ENCODE data around the gene PHC1. TPM values are rescaled to one million over a fixed set of nuclear protein-coding genes. Genes with fewer than 3 reads are reported as not detected.

PHC1 gene
- polyA plus RNA-seq, 1 donor: 39.2 TPM

GRCh38 chr12:8950221-8950527 lies 35.9 kb downstream of the PHC1 start:
- DNase-seq: no peak

DNA sequence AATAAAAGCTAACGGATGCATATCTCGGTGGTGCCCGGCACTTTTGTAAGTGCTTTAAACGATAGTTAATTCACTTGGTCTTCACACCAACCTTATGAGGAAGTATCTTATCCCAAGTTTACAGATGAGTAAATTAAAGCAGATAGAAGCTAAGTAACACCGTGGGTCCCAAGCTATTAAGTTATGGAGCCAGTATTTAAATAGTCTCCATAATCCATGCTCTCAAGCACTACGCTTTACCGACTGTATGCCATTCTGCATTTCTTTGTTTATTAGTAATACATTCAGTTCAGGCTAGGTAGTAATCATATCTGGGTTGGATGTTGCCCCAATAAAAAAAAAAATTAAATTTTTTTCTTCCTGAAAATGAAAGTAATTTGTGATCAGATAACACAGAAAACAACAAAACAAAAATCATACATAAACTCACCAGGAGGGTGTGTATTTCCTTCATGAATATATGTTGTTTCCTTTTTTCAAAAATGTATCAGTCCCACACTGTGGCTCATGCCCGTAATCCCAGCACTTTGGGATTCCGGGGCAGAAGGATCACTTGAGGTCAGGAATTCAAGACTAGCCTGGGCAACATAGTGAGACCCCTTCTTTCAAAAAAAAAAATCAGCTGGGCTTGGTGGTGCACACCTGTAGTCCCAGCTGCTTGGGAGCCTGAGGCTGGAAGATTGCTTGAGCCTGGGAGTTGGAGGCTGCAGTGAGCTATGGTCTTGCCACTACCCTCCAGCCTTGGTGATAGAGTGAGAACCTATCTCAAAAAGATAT lies 36.6 kb downstream of the PHC1 start:
- DNase-seq: no peak

DNA sequence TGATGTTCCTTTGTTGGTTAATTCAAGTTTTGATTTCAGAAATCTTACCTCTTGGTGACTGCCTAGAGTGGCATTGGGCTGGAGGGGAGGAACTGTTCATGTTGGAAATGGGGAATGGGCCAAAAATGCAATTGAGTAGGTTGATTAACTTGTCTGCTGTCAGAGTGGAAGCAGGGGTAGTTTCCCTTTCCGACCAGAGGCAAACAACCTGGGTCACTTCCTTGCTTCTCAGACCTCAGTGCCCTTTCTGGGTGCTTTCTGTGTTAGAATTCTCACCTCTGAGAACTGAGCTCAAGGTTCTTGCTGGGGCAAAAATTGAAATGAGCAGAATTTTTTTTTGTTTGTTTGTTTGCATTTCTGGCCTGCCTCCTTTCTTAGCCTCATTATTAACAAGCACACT lies 37.4 kb downstream of the PHC1 start:
- no peak for DNase-seq

DNA sequence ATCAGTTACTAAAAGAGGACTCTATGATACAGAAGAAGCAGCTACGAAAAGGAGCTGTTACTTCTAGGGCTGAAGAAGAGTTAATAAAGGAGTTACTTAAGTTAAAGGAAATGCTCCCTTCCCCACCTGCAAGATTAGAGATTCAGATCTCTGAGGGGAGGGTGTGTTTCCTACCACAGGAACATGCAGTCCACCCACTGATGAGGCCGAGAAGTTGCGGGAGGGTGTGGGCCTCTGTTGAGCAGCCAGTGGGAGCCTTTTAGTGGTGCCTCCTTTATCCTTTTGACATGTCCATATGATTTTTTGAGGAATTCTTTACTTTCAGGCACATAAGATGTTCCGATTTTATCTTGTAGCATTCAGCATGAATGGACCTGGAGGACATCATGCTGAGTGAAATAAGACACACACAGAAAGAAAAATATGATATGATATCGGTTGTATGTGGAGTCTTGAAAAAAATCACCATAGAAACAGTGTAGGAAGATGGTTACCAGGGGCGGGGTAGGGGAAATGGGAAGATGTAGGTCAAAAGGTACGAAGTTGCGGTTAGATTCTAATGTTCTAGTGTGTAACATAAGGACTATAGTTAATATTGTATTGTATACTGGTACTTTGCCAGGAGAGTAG lies 39.6 kb downstream of the PHC1 start:
- no peak for DNase-seq

DNA sequence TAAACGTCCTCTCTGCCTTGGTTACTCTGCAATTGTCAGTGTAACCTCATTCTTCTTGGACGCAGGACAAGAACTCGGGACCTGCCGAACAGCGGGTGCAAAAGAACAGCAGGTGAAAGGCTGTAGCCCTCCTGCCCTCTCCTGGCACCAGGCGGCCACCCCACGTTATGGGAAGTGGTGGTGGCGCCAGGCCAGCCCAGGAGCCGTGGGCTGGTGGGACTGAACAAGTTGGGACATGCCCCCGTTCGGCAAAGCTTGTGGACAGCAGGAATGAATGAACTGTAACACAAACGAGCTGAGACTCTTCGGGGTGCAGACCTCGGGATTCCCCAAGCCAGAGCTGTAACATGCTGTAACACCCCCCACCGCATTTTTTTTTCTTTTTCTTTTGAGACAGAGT lies 41.8 kb downstream of the PHC1 start:
- no peak for DNase-seq

DNA sequence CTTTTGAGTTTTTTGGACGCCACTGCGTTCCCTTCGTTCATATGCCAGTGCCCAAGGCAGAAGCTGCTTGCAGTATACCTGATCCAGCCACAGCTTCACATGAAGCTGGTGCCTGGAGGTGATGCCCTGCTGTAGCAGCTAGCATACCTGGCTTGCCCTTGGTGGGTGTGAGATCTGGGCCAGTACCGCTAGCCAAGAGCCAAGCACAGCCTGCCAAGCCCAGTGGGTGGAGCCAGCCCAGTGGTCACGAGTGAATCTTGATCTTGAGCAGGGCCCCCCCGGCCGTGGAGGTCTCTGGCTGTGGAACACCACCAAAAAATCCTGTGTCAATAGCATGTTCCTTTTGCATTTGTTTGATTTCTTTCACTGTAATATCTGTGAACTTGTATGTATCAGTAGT lies 42.5 kb downstream of the PHC1 start:
- no peak for DNase-seq

DNA sequence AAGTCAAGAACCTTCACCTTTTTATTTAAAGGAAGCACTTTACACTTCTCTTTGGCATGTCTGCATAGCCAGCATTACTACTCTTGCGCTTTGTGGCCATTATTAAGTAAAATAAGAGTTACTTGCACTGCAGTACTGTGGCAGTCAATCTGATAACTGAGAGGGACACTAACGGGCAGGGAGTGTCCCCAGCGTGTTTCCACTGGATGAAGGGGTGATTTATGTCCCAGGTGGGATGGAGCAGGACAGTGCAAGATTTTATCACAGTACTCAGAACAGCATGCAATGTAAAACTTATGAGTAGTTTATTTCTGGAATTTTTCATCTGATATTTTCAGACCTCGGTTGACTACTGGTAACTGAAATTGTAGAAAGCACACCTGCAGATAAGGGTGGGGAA lies 43.3 kb downstream of the PHC1 start:
- no peak for DNase-seq

GRCh38 chr12:8958066-8958465 lies 43.8 kb downstream of the PHC1 start:
- no peak for DNase-seq

DNA sequence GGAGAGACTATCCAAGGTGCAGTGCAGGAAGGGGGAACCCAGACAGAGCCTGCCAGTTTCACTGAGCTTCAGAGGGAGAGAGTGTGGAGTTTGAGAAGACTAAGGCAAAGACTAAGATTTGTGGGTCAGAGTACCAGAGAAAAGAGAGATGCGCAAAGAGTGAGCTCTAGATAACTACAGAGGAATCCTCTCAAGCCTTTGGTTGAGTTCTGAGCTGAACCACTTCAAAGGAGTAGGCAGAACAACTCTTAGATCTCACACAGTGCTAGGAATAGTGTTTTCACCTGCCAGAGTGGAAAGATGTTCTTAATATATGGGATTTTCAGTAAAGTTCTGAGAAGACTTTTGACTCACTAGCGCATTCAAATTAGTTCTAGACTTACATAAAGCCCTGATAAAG lies 45.9 kb downstream of the PHC1 start:
- no peak for DNase-seq

GRCh38 chr12:8968761-8969160 lies 54.5 kb downstream of the PHC1 start:
- no peak for DNase-seq

DNA sequence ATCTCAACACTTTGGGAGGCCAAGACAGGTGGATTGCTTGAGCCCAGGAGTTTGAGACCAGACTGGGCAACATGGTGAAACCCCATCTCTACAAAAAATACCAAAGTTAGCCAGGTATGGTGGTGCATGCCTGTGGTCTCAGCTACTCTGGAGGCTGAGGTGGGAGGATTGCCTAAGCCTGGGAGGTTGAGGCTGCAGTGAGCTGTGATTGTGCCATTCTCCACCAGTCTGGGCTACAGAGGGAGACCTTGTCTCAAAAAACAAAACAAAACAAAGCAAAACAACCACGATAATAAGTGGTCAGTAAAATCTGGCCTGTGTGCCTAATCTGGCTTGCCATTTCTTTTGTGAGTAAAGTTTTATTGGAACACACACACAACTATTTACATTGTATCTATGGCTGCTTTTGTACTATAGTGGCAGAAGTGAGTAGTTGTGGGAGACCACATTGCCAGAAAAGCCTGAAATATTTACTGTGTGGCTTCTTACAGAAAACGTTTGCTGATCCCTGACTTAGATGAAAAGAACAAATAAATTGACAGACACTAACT lies 55.6 kb downstream of the PHC1 start:
- DNase-seq: no peak

- DNase-seq: no peak
Observed at GRCh38 chr12:8970432-8970831, 56.1 kb downstream of the PHC1 start.

DNA sequence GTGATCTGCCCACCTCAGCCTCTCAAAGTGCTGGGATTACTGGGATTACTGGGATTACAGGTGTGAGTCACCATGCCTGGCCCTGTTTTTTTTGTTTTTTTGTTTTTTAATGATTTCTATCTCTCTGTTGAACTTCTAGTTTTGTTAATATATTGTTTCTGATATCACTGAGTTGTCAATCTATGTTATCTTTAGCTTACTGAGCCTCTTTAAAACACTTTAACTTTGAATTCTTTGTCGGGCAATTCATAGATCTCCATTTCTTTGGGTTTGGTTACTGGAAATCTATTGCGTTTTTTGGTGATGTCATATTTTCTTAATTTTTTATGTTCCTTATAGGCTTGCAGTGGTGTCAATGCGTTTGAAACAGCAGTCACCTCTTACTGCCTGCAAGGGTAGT lies 65.8 kb downstream of the PHC1 start:
- DNase-seq: no peak

- DNase-seq: no peak
Observed at GRCh38 chr12:8985213-8985754, 71.0 kb downstream of the PHC1 start.

GRCh38 chr12:8987163-8987562 lies 72.9 kb downstream of the PHC1 start:
- DNase-seq: no peak

DNA sequence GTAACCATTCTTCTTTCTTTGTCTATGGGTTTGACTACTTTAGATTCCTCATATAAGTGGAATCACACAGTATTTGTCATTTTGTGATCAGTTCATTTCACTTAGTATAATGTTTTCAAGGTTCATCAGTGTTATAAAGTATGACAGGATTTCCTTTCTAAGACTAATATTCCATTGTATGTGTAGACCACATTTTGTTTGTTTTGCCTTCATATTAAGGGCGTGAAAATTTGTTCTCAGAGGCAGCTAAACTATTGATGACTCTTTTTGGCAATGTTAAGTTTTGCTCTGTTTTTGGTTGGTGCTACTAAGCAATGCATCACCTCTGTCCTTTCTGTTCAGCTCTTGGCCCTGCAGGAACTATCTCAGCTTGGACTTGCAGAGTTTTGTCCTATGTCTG lies 73.4 kb downstream of the PHC1 start:
- no peak for DNase-seq

DNA sequence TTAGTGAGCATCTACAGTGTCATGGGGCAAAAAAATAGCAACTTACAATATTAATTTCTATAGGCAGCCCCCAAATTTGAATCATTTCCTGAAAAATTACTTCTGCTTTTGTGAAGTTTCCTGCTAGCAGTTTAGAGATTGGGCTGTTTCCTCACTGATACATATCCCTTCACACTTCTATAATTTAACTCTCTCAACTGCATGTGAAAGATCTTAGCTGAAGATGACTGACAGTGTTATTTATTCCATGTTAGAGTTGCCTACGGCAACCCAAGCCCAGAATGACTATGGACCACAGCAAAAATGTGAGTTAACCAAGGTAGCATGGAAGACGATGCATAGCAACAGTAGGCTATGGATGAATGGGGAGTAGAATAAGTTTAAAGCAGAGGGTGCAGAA lies 75.1 kb downstream of the PHC1 start, which contains the start of gene KLRG1:
KLRG1 (plus strand) TSS at position 134 of the 400 bp plus-strand sequence; CDS start at position 224, 90 bp downstream.
- no peak for DNase-seq

Other genes starting within 250 kb of the PHC1 start
- 78.9 TPM for gene RIMKLB, start 216.5 kb upstream of the PHC1 start, polyA plus RNA-seq (ENCODE audit: insufficient read length)
- 0.21 TPM for gene A2ML1, start 91.9 kb upstream of the PHC1 start, polyA plus RNA-seq (ENCODE audit: insufficient read length)
- 111 TPM for gene M6PR, start 35.1 kb downstream of the PHC1 start, polyA plus RNA-seq (ENCODE audit: insufficient read length)
- gene KLRG1, start 75.0 kb downstream of the PHC1 start, polyA plus RNA-seq (ENCODE audit: insufficient read length): 4.1 TPM
- gene A2M, start 201.4 kb downstream of the PHC1 start, polyA plus RNA-seq (ENCODE audit: insufficient read length): 362 TPM

All from hindlimb muscle (tissue), 1 donor.